GM21526 (cell line): ENCODE data around the gene TSPEAR.

ENCODE experiments used
- ATAC-seq: cut with Tn5 transposase; IDR thresholded peaks from one replicate; pipeline ENCODE4 v1.9.1; 2021; ENCODE audit warnings: moderate library complexity; ENCODE audit not compliant: unreplicated experiment, low FRiP score

The TSPEAR gene

DNA sequence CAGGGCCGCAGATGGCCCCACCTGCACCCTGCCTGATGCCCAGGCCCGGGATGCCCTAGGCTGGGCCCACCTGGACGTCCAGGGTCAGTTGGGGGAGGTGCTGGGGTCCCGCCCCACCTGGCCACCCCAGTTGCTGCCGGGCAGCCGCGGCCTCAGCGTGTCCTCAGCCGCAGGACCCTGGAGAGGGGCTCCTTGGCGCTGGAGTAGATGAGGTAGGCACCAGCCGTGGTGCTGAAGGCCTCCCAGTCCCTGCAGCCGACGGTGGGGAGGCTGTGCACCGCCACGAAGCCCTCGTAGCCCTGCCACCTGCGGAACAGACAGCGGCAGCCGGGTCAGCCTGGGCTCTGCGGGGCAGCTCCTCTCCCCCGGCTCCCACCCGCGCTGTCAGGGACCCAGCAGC lies 211.7 kb downstream of the TSPEAR start:
- no peak for ATAC-seq

- ATAC-seq = no peak
These were observed 212.2 kb downstream of the TSPEAR start for GRCh38 chr21:44499211-44499560.

DNA sequence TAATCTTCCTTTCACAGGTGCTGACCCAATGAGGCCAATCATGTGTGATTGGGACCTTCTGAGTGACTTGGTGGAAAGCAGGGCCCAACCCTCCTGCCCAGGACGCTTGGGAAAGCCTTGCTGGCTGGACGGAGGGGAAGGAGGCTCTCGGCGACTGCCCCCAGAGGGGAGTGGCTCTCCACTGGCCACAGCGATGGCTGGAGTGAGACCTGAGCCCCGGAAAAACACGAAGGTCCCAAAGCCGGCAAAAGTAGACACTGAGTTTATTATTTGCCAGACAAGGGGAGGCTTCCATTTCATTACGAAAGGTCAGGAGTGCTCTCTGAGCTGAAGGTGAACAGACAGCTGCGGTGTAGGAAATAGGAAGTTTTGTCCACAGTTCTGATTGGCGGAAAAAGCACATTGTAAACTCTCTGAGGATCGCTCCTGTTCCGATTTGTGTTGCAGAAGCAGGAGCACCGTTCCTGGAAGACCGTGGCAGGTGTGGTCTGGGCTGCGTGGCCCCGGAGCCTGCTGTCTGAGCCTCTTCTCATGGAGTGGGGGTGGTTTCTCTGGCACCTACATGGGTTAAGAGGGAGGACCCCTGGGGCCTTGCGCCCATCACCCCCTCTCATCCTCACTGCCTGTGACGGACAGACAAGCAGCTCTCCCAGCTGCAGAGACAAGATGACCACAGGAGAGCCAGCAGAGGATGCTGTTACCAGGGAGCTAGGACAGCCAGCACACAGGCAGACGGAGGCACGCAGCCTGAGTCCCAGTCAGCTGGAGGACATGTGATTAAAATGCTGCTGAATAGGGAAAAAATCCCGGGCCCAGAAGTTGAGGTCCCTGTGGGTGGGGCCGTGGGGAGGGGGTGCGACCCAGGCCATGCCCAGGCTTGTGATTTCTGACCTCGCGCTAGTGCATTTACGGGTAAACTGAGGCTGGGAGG lies 212.8 kb downstream of the TSPEAR start:
- no peak for ATAC-seq

DNA sequence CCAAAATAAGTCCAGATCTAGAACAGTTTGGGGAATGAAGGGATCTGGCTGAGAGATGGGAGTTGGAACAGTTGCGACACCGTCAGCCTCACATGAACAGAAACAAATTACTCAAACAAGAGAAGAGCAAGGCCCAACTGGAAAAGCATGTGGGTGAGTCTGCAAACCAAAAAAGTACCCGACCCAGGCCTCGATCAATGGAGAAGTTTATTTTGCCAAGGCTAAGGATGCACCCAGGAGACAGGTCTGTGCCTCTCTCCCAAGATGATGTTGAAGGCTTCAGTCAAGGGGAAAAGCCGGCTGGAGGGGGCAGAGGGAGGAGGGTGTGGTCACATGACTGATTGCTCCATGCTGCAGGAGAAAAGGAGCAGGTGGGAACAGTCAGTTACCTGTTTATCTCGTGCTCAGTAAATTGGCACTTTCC lies 213.7 kb downstream of the TSPEAR start:
- no peak for ATAC-seq

DNA sequence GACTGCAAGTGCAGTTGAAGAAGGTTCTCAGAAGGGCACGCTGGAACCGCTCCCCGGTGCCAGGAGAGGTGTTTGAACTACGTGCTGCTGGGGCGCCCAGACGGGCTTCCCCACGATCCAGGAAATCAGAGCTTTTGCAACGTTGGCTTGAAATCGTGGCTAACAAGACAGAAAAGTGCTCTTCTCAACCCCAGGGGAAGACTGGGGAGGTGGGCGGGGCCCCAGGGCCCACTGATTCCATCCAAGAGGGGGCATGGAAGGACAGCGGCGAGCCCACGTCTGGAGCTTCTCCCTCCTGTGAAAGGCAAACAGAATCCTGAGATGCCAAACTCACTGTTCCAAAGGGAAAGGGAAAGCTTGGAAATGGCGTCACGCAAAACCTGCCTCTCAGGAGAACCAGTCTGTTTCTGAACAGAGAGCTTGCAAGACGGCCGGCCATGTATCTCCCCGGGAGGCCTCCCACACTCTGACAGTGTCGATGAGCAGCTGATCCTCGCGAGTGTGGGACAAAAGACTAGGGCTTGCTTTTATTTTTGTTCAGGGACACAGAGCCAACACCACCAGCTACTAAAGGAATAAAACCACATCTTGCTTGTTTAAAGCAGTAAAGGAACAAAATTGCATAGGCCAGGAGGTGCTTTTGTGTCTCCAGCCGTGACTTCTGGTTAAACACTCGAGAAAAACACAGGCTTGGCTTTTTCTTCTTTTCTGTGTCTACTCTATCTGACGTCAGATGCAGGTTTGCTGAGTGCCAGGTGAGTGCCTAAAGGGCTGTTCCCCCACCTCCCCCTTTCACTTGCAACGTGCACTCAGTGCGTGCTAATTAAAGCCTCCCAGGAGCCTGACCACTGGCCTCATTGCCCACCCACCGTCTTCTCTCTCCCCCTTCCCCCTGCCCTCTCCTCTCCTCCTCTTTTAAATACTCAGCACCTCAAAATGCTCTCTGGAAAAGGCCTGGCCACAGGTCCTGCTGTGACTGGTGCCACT lies 214.5 kb downstream of the TSPEAR start:
- ATAC-seq = no peak

DNA sequence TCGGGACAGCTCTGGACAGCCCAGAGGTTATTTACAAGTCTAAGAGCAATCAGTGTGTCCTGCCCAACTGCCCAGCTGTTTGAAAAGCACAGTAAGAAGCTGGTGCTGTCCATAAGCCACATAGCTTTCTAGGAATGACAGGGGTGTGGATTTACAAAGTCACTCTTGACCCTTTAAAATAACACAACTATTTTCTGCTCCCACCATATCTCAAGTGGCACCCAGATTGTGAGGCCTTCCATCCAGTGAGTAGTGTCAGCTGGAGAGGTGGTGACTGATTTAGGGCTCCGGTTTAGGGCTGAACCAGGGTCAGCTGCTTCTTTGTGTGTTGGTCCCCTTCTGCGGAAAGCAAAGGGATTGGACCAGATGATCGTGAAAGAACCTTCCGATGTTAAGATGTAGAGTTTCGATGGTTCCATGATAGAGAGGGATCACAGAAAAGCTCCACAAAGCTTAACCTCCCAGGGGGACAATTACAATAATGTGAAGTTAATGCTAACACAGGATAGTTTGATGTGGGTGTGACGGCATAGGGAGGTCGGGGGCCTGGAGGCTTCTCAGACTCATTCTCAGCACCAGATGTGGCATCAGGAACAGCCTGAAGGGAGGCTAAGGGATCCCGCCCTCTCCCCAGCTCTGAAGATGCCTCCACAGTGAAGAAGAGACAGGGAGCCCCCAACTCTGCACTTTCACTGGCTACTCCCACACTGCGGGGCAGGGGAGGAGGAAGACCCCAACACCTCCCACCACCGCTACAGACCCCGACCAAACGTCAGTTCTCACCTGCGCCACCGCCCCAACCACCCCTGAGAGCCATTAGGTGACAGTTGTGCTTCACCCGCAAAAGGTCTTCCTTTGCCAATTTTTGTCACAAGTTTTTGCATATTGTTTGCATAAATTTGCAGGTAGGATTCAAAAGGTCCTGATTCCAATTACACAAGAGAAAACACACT lies 215.5 kb downstream of the TSPEAR start:
- no peak for ATAC-seq

DNA sequence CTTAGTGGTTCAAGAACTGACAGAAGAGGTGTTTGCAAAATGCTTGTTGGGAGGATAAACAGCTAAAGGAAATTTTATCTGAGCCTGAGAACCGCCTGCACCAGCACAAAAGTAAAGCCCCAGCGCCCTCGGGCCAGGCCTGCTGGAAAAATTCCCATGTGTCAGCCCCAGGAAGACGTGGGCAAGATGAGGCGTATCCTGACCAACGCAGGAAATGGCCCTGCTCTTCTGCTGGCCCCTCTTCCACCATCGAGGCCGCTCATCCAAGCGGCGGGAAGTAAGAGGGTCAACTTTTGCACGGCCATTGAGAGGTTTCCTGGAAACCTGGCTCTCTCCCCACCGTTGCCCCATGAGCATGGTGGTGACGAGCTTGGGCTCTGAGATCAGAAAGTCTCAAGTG lies 216.4 kb downstream of the TSPEAR start:
- ATAC-seq = no peak

DNA sequence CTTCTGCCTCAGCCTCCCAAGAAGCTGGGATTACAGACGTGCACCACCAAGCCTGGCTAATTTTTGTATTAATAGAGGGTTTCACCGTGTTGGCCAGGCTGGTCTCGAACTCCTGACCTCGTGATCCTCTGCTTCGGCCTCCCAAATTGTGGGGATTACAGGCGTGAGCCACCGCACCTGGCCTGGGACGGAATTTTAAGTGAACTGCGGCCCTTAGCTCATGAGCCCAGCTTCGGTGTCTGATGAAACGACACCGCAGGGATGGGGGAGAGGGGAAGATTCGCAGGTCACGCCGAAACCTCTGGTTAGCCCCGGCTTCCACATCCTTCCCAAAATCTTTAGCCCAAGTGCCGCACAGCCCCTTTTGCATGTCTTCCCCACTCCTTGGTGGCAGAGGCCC lies 217.0 kb downstream of the TSPEAR start:
- no peak for ATAC-seq

DNA sequence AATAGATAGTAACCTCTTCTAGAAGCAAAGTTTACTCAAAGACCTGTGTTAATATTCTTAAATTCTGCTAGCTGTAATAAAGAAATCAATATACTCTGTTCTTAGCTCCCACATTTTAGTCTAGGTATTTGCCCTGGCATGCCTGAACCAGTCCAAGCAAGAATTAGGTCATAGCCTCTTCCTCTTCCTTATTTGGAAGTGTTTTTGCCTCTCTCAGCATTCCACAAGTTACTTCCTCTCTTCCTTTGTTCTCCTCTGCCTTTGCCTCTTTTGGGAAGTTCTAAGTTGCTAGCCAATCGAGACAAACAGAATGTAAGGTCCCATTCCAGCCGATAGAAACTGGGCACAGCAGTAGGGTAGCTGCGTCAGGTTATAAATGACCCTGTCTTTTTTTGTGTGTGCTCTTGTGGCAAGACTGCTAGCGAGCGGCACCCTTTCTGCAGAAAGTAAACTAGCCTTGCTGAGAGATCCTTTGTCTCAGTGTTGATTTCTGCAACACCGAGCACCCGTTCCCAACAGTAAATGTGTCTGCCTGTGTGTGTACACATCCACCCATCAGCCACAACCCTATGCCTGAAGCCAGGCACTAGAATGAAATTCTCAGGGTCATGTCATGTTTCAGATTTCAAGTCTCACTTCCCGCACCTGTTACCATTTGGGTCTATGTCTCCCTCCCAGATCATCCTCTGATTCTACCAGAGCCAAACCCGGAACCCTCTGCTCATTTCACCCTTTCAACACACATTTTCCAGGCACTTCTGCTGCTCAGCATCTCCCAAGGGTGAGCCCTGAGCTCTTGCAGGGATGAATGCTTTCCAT lies 218.6 kb downstream of the TSPEAR start:
- ATAC-seq = no peak

- no peak for ATAC-seq
These were observed 220.6 kb downstream of the TSPEAR start for GRCh38 chr21:44490816-44491215.

- ATAC-seq = no peak
These were observed 221.0 kb downstream of the TSPEAR start for GRCh38 chr21:44490405-44490804.

GRCh38 chr21:44489962-44490361 lies 221.4 kb downstream of the TSPEAR start:
- no peak for ATAC-seq

DNA sequence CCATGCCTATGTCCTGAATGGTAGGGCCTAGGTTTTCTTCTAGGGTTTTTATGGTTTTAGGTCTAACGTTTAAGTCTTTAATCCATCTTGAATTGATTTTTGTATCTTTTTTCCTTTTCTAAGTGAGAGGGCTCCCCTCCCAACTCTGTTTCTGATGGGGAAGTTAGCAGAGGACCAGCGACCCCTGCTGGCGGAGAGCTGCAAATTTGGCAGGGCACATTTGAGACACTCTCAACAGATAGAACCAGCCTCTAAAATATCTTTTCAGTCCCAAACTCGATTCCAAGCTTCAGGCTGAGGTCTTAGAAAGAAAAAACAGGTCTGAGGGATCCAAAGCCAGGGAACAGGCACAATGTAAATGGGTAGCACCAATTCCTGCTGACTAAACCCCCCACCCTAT lies 223.5 kb downstream of the TSPEAR start:
- no peak for ATAC-seq

DNA sequence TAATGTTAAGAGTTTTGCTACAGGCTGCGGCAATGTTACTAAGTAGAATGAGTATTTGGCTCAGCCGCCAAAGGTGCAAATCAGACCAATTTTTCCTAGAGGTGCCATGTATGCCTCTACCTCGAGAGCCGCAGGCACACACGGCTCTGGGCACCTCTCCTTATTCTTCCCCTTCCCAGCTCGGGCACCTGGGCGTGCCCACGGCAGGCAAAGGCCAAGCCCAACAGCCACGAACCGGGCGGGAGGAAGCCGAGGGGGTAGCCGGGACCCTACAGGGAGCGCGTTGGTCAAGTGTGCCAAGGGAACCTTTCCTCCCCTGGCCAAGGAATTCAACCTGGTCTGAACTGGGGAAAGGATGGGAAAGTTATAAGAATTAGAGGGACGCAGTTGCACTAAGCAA lies 225.1 kb downstream of the TSPEAR start:
- no peak for ATAC-seq

- no peak for ATAC-seq
These were observed 225.6 kb downstream of the TSPEAR start for GRCh38 chr21:44485796-44486195.

DNA sequence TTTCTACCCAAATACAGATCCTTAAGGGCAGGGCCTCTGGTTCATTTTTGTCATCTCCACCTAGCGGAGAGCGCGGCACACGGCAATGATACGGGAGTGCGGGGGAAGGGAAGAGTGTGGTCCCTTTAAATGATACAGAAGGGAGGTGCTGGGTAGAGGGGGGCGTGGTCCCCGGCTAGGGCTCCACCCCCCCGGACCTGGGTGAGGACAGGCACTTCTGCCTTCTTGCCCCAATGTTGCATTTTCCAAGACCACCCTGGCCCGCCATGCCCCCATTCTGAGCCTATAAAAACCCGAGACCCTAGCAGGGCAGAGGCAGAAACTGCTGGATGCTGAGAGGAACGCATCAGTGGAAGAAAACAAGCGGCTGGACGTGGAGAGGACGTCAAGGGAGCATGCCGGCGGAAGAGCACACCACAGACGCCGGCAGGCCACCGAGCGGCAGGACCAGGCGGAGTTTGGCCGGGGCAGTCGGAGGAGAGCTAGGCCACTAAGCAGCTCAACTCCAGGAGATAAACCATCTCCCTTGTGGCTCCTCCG lies 226.0 kb downstream of the TSPEAR start:
- no peak for ATAC-seq

DNA sequence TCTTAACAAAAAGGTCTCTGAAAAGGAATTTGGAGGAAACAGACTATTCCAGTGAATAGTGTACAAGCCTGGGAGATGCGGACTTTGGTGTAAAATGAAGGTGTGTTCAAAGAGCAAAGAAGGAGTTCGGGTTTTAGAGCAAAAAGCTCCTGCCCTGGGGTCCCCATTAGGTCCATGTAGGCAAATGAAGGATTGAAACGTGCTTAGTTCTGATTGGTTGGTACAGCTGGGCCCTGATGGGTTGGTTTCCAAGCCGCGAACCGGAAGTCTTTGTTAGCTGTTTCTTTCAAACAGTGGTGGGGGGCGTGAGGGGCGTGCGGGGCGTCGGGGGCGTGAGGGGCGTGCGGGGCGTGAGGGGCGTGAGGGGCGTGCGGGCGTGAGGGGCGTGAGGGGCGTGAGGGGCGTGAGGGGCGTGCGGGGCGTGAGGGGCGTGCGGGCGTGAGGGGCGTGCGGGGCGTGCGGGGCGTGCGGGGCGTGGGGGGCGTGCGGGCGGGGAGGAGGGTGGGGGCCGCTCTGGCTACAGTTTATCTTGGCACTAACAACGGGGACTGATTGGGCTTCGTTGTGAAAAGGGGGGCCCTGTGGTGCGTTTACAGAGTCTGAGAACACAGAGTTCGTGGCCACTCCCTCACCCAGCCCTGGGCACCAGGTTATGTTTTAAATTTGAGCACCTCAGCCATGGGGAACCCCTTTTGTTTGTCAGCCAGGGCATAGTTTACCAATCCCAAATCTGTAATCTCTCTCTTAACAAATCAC lies 226.7 kb downstream of the TSPEAR start:
- ATAC-seq = no peak
